GM21528 (cell line): ENCODE data around the gene CA10.

Source experiments
- ATAC-seq: cut with Tn5 transposase; IDR thresholded peaks from one replicate; pipeline ENCODE4 v1.9.1; 2021; ENCODE audit warnings: mild to moderate bottlenecking, moderate library complexity; ENCODE audit not compliant: unreplicated experiment, low FRiP score

CA10 gene

DNA sequence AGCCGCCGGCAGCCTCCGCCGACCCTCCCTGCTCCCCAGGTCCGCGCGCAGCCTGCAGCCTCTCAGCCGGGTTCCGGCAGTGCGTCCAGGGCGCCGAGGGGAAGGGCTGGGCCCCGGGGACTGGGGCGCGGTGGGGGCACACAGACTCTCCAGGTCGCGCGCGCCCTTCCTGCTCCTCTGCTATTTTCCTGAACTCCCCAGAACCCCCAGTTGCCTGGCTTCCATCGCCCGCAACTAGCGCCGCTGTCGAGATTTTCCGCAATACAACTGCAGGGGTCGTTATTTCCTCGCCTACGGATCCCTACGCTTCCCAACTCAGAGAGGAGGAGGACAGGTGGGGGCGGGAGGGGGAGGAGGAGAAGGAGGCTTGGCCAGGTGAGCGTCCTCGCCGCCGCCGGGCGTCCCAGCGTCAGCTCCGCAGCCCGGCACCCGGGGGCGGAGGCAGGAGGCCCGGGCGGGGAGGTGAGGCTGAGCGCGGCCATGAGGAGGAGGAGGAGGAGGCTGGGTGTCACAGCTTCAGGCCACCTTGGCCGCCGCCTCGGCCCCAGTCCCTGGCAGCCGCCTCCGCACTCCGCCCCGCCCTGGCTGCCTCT is at the start of gene CA10:
Gene CA10, minus strand, starts transcription at position 265 of the 593 bp plus-strand sequence.
- no peak for ATAC-seq

DNA sequence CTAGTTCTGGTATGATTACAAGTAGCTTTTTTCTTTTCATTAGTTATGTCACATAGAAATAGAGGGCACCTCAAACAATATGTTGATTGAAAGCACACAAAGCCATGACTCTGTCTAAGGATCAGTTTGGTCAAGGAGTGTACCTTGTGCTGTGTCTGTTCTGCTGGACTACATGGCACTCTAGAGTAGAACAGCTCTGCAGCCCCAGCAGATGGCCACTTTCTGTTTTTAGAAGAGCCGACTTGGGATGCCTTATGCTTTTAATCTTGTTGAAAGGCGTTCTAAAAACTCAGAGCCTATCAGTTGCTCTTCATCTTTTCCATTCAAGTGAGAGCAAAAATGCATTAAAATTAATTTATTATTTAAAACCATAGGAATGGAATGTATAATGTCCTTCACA is 49.3 kb upstream of the CA10 start:
- ATAC-seq, result no peak

- no peak for ATAC-seq
Measured at GRCh38 chr17:52202520-52203080, 44.1 kb upstream of the CA10 start.

DNA sequence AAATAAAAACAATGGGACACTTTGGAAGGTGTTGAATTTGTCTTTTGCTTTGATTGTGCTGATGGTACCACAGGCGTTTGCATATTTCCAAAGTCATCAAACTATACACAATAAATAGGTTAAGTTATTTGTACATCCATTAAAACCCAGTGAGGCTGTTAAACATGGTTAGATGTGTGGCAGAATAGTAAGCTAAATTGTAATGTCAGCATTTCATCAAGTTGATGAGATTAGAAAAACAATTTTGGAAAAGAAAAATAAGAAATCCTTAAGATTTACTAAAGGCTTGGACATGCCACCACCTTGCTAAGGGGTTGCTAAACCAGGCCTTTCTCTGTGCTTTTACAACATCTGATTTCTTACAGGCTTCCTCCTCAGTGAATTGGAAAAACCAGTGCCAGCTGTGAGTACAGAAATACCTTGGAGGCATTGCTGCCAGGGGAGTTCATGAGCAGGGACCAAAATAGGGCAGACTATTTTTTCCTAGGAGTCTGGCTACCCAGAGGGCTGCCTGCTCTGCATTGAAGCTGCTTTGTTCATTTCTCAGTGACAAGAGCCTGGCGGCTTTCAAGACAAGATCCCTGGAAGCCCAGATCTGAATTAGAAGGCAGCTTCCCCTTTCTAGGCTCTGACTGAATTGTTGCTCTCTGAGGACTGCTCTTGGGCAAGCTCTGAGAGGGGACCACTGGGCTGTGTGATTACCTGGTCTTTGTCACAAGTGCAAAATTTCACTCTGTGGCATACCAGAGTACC is 43.4 kb upstream of the CA10 start:
- ATAC-seq, result no peak

- no peak for ATAC-seq
Measured at GRCh38 chr17:52191491-52191890, 33.0 kb upstream of the CA10 start.

DNA sequence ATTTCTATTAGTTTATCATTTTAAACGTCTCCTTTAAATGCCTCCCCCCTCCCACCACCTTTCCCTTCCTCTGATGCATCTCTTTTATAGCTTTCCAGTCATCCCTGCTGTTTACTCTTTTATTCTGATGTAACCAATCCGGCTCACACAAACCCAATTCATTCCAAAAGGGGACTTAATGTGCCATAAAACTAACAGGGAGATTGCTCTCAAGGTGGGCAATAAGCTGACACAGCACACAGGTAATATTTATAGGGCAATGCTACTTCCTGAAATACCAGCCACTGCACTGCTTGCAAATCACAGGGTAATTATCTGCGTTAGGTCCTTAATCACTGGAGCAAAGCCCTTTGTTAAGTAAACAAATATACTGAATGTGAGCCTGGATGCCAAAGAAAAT is 23.3 kb upstream of the CA10 start:
- ATAC-seq, result no peak

DNA sequence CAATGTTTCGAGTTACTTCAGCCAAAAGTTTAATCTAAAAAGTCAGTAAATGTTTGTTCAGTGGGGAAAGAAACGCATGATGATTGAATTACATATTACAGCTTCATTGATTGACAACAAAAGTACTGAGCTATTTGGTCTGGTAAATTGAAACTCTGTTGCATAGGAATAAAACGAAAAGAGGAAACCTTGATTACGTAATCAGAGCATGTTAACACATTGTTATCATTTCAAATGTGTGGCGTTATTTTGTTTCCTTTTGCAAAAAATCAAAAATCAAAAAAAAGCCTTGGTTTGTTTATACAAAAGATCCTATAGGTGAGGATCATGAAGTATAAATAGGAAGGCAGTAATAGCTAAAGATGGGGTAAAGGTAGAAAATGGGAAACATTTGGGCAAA is 19.5 kb upstream of the CA10 start:
- no peak for ATAC-seq

DNA sequence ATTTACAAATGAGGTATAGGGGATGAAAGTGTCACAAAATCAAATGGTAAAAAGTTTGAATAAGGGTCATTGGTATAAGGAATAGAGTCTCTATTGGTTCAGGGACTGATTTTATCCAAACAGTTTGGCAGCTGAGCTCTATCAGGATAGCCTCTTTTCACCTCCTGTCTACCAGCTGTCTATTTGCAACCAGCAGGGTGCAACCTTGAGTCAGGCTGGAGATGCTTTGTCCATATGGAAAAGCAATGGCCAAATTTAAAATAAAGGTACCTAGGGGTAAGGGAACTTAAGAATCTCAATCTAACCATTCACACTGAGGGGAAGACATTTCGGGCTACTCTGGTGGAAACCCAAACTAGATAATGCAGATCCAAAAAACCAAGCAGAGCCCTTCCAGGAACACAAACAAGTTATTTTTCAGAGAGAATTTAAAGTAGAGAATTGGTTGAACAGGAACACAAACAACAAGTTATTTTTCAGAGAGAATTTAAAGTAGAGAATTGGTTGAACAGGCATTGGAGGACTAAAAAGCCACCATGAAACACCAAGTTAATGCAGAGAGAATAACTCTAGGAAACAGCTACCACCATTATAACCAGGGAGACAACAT is 12.6 kb upstream of the CA10 start:
- no peak for ATAC-seq

- ATAC-seq, result no peak
Measured at GRCh38 chr17:52160136-52160567, 1.6 kb upstream of the CA10 start.

DNA sequence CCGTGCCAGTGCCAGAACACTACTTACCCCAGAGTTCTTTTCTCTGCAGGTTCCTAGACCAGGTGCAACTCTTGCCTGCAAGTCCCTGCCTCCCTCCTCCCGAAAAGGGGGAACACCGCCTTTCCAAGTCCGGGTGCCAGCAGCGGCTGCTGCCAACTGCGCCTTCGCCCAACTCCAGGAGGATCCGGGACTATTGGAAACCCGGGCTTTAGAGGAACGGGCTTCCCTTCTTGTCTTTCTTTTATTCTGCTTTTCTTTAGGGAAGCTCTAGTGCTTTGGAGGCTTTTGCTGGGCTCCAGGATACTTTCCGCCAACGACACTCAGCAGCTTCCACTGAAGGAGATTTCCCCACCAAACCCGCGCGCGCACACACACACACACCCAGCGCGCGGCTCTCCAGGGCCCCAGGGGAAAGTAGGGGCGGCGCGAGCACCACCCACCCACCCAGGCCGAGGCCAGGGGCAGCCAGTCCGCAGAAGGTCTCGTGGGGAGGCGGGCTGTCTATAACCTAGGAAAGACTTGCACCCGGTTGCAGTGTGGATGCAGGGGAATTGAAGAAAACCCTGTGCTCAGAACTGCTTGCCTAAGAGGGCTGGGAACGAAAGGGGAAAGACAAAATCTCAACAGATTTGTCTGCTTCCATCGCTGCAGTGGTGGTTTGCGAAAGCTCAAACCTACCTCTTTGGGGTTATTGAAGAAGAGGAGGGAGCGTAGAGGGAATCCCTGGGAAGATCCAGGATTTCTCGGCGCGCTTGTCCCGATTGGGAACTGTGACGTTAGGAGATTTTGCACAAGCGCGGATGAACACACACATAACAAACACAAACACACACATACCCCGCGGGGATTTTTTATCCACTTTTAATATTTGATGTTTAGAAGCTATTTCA is 977 bp upstream of the CA10 start:
- ATAC-seq, result no peak

- ATAC-seq, result no peak
Measured at GRCh38 chr17:52157603-52158449, 688 bp downstream of the CA10 start.

DNA sequence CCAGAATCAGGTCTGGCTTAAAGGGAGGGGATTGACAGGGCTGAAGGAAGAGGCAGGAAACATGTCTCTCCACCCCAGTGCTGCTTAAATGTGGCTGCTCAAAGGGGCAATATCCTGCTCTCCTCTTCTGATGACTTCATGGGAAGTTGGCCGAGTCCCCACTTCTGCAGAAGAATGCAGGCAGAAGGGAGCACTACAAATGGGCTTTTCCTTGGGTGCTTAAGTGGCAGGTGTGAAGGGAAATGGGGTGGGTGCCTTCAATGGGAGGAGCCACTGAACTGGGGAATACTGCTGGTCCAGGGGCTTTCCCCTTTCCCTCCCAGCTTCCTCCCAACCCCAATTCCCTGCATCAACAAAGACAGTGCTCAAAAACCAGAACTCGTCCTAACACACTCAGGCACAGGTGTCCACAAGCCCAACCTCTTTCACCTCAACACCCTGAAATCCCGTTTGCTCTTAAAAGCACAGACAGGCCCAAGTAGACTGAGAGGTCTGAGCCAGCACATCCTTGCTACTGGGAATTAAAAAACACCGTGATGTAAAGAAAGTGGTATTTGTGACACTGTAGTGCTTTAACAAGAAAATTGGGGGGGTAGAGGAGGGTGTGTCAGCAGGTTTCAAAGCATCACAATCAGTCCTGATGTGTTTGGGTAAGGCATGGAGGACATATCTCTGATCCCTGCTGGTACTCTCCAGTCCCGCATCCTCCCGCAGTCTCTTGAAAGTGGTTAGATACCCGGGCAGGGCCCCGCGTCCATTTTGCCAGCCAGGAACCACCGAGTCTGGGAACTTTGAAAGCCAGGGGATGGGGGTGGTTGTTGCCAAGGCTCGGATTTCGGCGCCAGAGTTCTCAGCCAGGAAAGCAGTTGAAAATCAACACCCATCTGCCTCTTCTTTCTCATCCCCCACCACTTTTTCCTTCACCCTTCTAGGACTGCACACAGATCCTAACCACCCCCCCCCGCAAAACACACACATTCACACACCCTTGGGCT is 1.6 kb downstream of the CA10 start:
- no peak for ATAC-seq

DNA sequence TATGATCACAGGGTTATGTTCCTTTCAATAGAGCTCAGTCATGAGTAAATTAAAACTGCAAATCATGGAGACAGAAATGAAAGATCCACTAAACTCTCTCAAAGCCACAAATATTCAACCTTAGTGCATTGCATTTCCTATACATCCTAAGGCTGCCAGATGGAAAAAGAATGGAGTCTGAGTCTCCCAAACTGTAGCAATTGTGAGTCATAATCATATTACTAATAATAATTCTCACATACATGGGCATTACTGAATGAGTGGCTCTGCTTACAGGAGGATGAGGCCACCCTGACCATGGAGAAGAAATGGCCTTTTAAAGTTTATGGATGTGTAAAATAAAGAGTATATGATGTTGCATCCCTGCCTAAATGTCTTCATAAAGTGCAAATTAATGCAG is 3.2 kb downstream of the CA10 start:
- no peak for ATAC-seq

DNA sequence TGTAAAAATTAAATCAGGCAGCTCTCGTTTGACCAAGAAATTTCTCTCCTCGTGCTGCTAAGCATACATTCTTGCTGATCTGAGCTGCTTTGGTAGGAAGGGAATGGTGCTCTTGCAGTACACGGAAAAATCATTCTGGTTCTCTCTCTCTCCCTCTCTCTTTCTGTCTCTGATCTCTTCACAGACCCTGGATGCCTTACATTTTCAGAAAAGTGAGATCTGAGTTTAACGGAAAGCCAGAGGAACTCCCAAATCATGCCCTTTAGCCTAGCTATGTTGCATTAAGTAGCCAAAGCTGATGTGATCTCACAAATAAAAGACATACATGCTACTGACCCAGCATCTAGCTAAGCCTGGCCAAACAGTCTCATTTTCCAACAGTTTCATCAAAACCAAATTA is 4.0 kb downstream of the CA10 start:
- ATAC-seq, result no peak

GRCh38 chr17:52150935-52151334 is 7.6 kb downstream of the CA10 start:
- ATAC-seq, result no peak

- ATAC-seq, result no peak
Measured at GRCh38 chr17:52149626-52150025, 8.9 kb downstream of the CA10 start.

GRCh38 chr17:52148969-52149351 is 9.6 kb downstream of the CA10 start:
- no peak for ATAC-seq

DNA sequence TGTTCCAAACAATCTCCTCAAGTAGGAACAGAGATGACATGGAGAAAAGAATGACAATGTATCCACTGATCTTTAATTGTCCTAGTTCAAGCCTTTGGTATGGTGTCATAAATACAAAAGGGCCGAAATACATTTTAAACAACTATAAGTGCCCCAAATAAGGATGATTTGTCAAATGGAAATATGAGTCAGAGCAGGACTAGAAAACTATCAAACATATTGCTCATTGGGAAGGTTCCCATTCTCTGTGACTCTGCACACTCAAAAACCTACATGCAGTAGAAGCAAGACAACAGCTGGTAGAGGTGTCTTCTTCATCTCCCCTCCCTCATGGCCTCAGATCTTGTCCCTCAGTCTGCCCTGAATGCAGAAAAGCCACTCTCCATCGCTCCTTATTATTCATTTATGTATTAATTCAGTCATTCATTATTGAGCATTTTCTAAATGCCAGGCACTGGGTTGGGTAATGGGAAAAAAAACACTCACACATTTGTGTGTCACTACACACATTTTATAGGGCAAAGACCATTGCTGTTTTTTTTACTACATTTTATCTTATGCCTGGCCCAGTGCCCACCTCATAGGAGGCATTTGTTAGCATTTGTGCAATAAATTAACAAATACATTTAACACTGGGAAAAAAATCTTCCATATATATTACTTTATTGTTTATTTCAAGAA is 10.1 kb downstream of the CA10 start:
- ATAC-seq, result peak; percentile 12
